HG03442 (cell line): ENCODE data around the gene TPSB2.
"Not testable (repeated sequence)": the region's sequence is repeated elsewhere in the genome, so short reads cannot be mapped to it uniquely, and the experiment has no call there.

Experiments
- ATAC-seq: cut with Tn5 transposase; IDR thresholded peaks from one replicate; pipeline ENCODE4 v1.9.1; 2021; ENCODE audit warnings: mild to moderate bottlenecking, moderate library complexity; ENCODE audit not compliant: unreplicated experiment

The TPSB2 gene

GRCh38 chr16:1243907-1244850 is 14.2 kb upstream of the TPSB2 start:
- ATAC-seq: not testable (repeated sequence)

GRCh38 chr16:1243363-1243762 is 13.4 kb upstream of the TPSB2 start:
- ATAC-seq: not testable (repeated sequence)

- ATAC-seq: not testable (repeated sequence)
These were observed 11.1 kb upstream of the TPSB2 start for GRCh38 chr16:1241081-1241480.

GRCh38 chr16:1240436-1240835 is 10.5 kb upstream of the TPSB2 start, which contains the start of gene TPSAB1:
TPSAB1 (plus strand) TSS chr16:1240705; CDS start chr16:1240939, 234 bp downstream.
- not testable (repeated sequence) for ATAC-seq

DNA sequence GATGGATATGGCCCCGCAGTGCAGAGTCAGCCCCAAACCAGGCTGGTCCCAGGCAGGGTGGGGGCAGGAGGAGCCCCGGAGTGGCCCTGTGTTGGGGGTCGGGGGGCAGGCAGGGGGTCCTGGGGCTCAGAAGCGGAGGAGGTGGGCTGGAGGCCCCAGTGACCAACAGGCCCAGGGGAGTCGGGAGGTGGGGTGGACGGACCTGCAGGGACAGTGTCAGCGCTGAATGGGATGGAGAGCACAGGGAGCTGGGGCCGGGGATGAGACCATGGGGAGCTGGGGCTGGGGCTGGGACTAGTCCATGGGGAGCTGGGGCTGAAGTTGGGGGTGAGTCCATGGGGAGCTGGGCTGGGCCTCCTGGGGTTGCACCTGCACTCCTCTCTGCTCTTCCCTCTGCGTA is 9.6 kb upstream of the TPSB2 start:
- ATAC-seq: not testable (repeated sequence)

DNA sequence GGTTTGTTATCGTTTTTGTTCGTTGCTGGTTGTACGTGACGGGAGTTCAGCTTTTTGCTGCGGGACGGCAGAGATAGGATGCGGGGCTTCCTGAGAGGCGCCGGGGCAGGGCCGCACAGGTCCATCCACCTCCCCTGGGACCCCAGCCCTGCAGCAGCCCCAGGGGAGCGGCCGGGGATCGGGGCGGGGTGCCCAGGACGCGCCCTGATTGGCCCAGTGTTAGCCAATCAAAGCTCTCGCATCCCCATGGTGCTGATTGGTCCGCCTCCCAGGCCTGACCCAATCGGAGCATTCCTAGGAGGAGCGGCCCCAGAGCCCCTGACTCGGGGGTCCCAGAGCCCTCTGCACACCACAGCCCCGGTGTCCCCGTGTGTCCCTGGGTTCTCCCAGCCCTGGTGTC is 8.9 kb upstream of the TPSB2 start:
- not testable (repeated sequence) for ATAC-seq

DNA sequence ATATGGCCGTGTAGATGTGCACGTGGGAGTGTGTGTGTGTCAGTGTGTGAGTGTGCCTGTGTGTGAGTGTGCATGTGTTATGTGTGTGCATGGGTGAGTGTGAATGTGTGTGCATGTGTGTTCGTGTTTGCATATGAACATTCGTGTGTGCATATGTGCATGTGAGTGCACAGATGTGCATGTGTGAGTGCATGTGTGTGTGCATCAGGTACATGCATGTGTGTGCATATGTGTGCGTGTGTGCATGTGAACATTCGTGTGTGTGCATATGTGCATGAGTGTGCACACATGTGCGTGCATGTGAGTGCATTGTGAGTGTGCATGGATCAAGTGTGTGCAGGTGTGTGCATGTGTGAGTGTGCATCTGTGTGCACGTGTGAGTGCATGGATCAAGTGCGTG is 8.0 kb upstream of the TPSB2 start:
- ATAC-seq: no peak

- ATAC-seq: not testable (repeated sequence)
These were observed 6.7 kb upstream of the TPSB2 start for GRCh38 chr16:1236659-1237058.

GRCh38 chr16:1232049-1232748 is 2.2 kb upstream of the TPSB2 start:
- not testable (repeated sequence) for ATAC-seq

DNA sequence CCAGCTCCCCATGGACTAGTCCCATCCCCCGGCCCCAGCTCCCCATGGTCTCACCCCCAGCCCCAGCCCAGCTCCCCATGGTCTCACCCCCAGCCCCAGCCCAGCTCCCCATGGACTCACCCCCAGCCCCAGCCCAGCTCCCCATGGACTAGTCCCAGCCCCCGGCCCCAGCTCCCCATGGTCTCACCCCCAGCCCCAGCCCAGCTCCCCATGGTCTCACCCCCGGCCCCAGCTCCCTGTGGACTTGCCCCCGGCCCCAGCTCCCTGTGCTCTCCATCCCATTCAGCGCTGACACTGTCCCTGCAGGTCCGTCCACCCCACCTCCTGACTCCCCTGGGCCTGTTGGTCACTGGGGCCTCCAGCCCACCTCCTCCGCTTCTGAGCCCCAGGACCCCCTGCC is 1.3 kb upstream of the TPSB2 start:
- not testable (repeated sequence) for ATAC-seq

- ATAC-seq: not testable (repeated sequence)
These were observed 658 bp upstream of the TPSB2 start for GRCh38 chr16:1230471-1231212.

DNA sequence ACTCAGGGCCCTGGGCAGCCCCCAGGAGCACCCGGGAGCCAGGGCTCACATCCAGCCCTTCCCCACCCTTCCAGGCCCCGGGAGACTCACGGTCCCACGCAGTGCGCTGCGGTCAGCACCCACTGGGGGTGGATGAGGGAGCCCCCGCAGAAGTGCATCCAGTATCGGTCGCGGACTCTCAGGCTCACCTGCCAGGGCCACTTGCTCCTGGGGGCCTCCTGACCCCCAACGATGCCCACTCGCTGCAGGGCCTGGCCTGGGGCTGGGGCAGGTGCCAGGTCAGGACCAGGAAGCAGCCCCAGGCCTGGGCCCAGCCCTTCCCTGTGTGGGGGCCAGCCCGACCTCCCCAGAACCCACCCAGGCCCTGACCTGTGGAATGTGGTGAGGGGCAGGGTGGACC is 508 bp downstream of the TPSB2 start:
- ATAC-seq: not testable (repeated sequence)

DNA sequence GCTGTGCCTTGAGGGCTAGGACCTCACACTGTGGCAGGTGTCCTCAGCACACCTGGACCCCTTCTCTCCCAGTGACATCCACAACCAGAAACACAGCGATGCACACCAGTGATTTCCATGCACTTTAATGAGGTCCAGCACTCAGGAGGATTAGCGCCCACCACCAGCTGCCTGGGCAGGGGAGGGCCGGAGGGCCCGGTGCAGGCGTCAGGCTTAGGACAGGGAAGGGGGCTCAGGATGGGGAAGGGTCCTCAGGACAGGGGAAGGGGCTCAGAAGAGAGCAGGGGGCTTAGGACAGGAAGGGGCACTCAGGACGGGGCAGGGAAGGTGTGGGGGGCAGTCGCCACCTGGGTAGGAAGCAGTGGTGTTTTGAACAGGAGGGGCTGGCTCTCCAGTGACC is 1.8 kb downstream of the TPSB2 start:
- ATAC-seq: not testable (repeated sequence)

DNA sequence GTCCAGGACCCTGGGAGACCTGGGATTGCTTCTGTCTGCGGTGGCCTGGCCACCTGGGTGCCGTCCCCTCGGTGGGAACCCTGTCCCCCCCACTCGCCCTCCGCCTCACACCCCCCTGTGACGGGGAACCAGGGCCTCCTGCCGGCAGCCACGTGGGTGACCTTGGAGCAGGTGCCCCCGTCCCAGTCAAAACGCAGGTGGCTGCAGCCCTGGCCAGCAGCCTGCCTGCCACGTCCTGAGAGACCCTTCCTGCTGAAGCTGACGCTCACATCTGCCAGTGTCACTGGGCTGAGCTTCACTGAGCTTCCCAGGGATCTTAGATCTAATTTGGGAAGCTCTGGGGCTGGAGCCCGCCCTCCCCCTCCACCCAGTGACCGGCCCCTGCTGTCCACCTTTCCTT is 3.3 kb downstream of the TPSB2 start:
- ATAC-seq: not testable (repeated sequence)

DNA sequence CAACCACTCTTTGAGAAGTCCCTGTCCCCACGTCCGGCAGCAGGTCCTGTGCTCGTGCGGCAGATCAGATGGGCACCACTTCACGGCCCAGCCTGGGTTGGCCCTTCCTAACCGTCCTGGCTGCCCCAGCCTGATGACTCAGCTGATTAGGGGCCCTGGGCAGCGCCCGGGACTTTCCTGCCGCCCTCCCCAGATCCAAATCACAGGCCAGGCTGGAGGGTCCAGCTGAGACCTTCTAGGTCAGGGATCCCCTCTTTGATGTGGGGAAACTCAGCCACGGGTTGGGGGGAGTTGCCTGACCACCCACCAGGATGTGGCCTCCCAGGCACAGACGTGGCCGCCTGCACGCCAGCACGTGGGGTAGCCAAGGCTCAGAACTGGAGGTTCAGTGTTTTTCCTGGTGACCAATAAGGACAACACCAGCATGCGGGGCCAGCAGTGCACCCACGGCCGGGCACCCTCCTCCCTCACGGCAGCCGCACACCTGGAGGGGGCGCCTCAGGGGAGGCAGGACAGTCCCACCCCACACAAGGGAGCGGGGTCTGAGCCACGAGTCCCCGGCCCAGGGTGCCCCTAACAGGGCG is 4.2 kb downstream of the TPSB2 start:
- ATAC-seq: not testable (repeated sequence)

DNA sequence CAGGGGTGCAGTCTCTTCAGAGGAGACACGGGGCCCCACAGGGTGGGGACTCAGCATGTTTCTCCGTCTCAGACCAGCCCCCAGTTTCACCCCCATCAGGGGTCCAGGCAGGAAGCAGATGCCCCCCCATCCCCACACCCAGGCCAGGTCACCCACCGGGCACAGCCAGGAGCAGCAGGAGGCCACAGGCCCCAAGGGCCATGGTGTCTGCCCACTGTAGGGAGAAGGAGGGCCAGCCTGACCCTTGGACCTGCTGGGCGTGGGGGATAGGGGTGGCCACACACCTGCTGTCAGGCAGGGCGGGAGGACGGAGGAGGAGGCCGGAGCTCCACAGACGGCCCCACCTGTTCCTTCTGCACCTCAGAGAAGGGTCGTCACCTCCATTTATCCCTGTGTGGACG is 4.9 kb downstream of the TPSB2 start, which contains the start of gene TPSG1:
TPSG1 (minus strand) TSS at position 218 of the 401 bp plus-strand sequence; CDS start at position 202, 16 bp downstream.
- ATAC-seq: no peak

DNA sequence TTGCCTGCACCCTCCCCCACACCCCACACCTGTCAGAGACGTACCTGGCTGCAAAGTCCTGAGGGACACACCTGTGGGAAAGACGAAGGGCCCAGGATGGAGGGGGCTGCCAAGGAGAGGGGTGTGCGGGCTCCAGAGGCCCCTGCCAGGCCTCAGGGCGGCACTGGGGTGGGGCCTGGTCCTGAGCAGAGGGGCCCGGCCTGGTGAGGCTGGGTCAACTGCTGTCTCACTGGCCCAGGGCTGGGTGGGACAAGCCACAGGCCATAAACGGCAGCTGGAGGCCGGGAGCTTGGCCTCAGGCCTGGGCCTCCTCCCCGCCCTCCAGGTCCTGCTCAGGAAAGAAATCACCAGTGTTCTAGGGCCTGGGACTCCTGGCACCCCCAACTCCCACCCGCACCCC is 5.4 kb downstream of the TPSB2 start:
- no peak for ATAC-seq

DNA sequence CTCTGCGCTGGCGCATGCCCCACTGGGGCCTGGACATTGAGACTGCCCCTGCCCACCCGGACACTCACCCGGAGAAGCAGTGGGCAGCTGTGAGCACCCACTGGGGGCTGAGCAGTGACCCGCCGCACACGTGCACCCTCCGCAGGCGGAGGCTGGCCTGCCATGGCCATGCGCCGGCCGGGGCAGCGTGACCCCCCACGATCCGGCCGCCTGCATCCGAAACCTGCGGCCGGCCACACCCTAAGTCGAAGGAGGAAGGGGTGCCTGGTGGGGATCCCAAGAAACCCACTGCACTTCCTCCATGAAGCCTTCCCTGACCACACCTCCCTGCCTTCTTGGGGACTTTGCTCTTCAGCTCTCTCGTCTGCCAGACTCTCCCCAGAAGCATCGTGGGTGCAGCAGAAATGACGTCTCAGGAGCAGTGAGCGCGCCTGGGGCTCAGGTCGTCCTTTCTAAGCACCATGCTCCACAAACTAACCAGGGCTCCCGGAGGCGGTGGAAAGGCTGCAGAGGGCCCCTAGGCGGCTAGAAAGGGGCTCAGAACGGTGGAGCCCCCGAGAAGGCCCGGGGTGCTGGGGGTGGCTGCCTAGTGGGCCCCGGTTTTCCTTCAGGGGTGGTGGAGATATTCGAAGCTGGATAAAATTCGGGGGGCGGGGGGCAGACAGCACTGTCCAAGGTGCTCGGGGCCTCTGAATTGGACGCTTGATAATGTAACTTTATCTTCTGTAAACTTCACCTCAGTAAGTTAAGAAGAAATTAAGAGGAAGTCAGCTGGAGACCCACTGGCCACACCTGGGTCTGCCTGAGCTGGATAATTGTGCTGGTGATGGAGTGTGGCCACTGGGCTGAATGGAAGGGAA is 6.4 kb downstream of the TPSB2 start:
- ATAC-seq: no peak

DNA sequence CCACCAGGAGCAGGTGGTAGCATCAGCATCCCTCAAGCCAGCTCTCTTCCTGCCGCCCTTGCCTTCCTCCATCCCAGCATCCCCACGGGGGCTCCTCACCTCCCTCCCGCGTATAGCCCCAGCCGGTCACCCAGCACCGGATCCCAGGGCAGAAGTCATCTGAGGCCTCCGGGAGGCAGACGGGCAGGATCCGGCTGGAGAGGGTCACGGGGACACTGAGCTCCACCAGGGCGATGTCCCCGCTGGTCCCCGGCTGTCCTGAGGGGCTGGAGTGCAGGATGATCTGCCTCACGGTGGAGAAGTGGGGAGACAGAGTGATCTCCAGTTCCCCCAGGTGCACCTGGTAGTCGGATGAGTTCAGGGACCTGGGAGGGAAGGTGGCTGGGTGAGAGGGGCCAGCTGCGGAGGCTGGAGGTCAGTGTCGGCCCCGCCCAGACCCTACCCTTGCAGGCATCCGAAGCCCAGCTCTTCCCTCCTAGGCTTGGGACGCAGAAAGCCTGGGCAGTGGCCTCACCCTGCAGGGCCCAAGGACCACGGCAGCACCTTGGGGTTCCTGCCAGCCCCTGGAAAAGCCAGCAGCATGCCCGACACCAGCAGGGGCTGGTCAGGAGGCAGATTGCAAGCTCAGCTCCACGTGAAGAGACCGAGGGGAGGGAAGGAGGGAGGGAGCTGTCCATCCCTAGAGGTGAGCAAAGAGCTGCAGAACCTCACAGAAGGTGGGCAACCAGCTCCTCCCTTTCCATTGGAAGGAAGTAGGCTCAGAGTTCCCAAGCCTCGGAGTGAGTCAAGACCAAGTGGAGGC is 7.2 kb downstream of the TPSB2 start:
- no peak for ATAC-seq
